Glomerular endothelial cell (primary cell): ENCODE results near the gene ZBTB49. TPM values are rescaled to one million over a fixed set of nuclear protein-coding genes. Genes with fewer than 3 reads are reported as not detected.

ENCODE experiments used
- DNase-seq: peaks from one replicate; pipeline ENCODE4 v3.0.0-alpha.2; 2011; ENCODE audit warnings: low read depth, low spot score; ENCODE audit errors: extremely low read depth
- total RNA-seq: library from RNA; depleted of rRNA; stranded (reverse); fragments of >200 nt; gene quantifications from 2 replicates; pipeline ENCODE4 v1.2.3, GENCODE V29; 2015

ZBTB49 gene
- total RNA-seq, 1 donor from 2014 or later, result 3.6 TPM

DNA sequence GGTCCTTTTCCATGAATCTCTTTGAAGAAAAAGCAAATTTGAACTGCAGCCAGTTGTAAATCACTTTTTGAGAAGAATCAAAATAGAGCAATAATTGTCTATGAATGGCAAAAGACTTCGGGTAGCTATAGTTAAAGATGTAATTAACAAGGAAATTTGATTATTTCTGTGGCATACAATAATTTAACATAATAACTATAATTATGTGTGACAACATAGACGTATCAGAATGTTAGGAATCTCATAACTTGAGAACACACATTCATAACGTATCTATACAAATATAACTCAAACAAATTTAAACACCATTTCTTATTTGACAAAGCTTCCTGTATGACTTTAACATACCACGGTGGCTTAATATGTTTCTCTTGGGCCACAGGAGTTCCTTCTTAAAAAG is 60.9 kb downstream of the ZBTB49 start:
- DNase-seq, result no peak

DNA sequence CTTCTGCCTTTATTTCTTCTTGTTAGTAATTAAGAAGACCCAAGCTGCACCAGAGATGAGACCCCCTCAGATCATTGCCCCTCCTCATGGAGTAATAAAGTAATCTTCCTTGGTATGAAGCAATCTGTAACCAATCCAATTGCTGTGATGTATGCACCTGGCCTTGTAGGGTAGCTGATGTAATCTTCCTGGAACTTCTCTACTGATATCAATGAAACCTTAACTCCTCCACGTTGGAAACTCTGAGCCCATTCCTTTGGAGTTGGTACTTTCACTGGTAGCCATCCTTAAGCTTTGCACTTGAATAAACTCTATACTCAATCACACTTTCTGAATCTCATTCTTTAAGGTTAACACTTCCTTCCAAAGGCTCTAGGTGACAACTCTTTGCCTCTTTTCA is 65.3 kb downstream of the ZBTB49 start:
- no peak for DNase-seq

DNA sequence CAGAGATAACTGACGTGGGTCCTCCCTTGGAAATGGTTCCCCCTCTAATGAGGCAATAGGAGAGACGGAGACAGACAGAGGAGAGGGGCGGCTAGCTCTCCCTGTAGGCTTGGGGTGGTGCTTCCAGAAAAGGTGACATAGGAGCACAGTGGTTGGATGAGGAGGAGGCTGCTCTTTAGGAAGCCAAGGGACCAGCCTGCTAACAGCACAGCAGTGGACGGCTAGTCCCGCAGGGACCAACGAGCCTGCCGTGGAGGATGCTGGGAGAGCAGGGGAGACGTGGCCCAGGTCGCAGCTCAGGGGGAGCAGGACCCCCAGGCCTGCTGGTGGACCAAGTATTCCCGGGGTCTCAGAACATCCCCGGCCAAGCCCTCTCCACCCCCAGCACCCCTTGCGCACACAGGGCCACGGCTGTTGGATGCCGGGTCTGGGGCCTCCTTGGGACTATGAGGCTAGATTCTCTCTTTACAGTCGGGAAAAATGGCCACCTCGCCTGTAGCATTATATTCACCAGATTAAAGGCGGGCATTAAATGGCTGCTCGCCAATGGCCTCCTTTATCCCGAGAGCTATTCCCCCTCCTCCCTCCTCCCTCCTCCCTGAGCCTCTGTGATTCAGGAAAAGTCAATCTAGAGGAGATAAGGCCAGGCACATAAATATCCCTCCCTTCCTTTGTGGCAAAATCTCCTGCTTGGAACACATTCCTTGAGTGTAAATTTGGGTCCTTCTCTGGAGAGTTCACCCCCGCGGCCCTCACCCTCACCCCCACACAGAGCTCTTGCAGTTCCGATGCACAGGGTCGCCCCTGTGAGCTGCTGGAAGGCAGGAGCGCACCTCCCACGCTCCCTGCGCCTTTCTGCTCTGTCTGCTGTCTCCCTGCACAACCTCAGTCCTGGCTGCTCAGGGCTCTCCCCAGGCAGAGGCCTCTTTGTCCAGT is 66.3 kb downstream of the ZBTB49 start:
- DNase-seq, result no peak

DNA sequence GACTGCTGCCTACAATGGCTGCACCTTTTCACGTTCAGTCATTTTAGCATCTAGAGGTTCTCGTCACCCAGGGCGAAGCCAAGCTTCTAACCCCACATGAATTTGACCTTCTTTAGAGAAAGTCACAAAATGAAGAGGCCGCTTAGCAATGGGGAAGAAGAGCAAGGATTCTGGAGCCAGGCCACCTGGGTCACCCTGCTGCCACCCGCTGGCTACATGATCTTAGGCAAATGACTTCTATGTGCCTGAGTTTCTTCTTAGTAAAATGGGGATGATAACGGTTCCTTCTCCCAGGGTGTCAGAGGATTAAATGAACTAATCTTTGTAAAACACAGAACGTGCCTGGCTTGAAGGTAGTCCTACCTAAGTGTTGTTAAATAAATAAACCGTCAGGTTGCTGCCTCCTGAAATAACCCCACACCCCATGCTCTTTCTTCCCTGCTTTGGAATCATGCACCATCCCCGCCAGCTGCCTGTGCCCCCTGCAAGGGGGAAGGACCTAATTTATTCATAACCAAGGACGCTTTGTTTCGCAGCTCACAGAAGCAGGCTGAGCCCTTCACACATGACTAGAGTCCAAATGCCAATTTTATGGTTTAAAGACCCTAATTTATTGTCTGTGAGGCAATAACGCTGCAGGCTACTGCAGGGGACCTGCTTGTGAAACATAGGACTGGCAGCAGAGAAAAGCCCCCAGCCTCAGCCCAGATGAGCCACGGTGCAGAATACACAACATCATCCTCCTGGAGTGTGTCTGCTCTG is 68.2 kb downstream of the ZBTB49 start:
- no peak for DNase-seq

DNA sequence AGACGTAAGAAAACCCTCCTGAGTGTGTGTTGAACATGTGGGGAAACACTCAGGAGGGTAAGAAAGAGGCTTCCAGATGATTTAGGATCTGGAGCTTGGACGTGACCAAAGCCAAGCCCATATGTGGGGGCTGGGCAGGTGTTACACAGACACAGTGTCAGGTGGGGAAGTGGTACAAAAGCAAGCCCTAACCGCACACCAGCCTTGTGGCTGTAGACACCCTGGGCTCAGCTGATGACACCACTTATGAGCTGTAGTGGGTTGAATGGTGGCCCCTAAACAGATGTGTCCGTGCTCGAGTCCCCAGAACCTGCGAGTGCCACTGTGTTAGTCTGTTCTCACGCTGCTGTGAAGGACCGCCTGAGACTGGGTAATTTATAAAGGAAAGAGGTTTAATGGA is 71.8 kb downstream of the ZBTB49 start:
- no peak for DNase-seq

DNA sequence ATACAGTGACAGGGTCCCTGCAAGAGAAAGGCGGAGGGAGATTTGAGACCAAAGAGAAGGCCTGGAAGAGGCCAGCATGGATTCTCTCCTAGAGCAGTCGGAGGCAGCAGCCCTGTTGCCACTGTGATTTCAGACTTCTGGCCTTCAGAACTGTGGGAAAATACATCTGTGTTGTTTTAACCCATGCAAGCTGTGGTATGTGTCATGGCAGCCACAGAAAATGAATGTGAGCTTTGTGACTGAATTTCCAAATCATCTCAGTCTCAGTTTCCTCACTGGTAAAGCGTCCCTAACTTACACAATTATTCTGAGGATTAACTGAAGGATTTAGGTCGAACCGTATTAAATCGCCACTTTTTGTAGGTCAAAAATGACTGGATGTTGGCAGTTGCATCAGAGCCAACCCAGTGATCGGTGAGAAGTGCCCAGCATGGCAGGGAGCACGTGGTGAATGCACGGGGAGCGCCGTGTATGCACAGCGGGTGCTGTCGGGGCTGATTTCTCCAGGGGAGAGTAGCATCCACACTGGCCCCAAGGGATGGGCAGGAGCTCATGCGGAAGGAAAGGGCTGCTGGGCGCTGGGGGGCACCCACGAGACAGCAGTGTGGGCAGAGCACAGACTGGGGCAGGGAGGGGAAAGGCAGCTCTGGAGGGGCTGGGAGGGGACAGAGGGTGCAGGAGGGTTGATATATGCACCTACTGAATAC is 73.1 kb downstream of the ZBTB49 start:
- DNase-seq, result no peak

DNA sequence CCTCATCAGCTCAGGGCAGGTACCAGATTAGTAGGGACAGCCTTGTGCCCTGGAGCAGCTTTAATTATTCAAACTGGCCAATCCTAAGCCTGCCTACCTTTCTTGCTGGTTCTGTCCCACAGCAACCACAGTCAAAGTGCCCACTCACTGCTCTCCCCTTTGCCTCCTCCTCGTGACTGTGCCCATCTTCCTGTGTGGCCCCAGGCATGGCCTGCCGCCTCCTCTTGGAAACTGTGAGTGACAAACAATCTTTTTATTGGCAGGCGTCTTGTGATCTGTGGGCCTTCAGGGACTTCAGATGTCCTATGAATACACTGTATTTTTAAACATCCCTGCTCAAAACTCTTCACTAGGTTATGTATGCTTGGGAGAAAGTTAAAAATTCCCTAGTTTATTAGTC is 74.0 kb downstream of the ZBTB49 start:
- DNase-seq, result no peak

DNA sequence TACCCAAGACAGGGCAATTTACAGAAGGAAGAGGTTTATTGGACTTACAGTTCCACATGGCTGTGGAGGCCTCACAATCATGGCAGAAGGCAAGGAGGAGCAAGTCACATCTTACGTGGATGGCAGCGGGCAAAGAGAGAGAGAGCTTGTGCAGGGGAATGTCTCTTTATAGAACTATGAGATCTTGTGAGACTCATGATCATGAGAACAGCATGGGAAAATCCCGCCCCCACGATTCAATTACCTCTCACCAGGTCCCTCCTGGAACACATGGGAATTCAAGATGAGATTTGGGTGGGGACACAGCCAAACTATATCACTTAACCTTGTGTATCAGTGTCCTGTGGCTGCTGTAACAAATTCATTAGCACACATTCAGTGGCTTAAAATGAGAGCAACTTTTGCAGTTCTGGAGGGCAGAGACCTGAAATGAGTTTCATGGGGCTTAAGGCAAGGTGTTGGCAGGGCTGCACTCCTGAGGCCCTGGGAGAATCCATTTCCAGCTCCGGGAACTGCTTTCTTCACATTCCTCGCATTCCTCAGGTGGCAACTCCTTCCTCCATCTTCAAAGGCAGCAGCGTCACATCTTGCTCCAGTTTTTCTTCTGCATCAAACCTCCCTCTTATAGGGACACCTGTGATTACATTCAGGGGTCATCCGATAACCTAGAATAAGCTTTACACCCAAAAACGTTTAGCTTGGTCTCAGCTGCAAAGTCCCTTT is 74.6 kb downstream of the ZBTB49 start:
- no peak for DNase-seq

DNA sequence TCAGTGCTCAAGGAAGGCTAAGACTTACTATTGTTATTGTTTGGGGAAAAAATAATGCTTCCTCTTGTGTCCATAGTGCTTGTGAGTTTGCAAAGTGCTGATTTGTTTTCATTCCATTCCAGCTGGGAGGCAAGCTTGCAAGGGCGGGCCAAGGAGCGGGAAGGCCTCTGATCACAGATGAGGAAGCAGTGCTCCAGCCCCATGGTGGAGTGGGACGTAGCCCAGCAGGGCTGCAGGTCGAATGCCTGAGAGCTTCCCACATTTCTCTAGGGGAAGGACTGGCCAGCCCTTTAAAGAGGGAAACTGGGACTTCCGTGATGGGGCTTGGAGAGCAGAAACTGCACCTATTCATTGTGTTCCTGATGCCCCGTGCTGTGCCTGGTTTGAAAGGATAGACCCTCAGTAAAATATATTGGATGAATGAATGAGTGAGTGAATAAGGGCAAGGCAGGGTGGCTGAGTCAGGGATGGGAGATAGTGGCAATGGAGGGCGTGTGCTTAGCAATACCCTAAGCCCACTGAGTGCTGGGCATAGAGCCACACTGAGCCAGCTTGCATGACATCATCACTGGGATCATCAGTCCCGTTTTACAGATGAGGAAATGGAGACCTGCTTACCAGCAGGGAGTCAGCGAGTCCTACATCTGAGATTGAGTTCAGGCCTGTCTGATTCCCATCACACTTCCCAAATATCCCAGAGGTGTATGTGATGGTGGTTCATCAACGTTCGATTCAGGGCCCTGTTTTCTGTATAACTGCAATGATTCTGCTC is 78.9 kb downstream of the ZBTB49 start:
- DNase-seq, result no peak

Other genes with a start within 250 kb of the ZBTB49 start
- gene OTOP1, start 63.3 kb upstream of the ZBTB49 start, total RNA-seq, result not detected in 2 replicates
- gene TMEM128, start 42.0 kb upstream of the ZBTB49 start, total RNA-seq, result 11.1 and 22.5 TPM in 2 replicates
- gene LYAR, start 97 bp upstream of the ZBTB49 start, total RNA-seq, result 12.5 and 18.4 TPM in 2 replicates
- gene NSG1, start 96.9 kb downstream of the ZBTB49 start, total RNA-seq, result 4.1 TPM in 1 of 2 replicates, not detected in the other